GM23338 (cell line): ENCODE data around the gene FAM83F. TPM values are rescaled to one million over a fixed set of nuclear protein-coding genes. Genes with fewer than 3 reads are reported as not detected.

Source experiments
- ATAC-seq: fragments of 200-7000 bp; cut with Tn5 transposase; 3 replicates; pipeline ENCODE4 v1.9.1; 2020
- DNase-seq: peaks from one replicate; pipeline ENCODE4 v3.0.0-alpha.2; 2015; ENCODE audit warnings: low spot score
- H2AFZ ChIP-seq: fragments of 200-600 bp; sonication (generic); 2 replicates; pipeline ENCODE4 v1.8.0; 2016; ENCODE audit warnings: antibody characterized with exemption, mild to moderate bottlenecking, moderate library complexity
- H3F3A ChIP-seq: fragments of 200-600 bp; sonication (generic); replicated peaks from 2 replicates; pipeline ENCODE4 v1.8.0; 2017; ENCODE audit warnings: antibody characterized with exemption, mixed run types, low read depth
- H3K27ac ChIP-seq: fragments of 200-600 bp; sonication (generic); 2 replicates; pipeline ENCODE4 v1.6.1; 2016; ENCODE audit warnings: low read depth
- H3K27me3 ChIP-seq: fragments of 200-600 bp; sonication (generic); 2 replicates; pipeline ENCODE4 v1.8.0; 2016; ENCODE audit warnings: mild to moderate bottlenecking, mixed run types, moderate library complexity; ENCODE audit not compliant: insufficient read depth
- H3K36me3 ChIP-seq: fragments of 200-600 bp; sonication (generic); 2 replicates; pipeline ENCODE4 v1.8.0; 2016; ENCODE audit warnings: mild to moderate bottlenecking; ENCODE audit not compliant: insufficient read depth
- H3K4me1 ChIP-seq: fragments of 200-600 bp; sonication (generic); 2 replicates; pipeline ENCODE4 v1.8.0; 2016; ENCODE audit warnings: mild to moderate bottlenecking, moderate library complexity; ENCODE audit not compliant: insufficient read depth
- H3K4me2 ChIP-seq: fragments of 200-600 bp; sonication (generic); 2 replicates; pipeline ENCODE4 v1.7.1; 2017; ENCODE audit warnings: mixed run types
- H3K4me3 ChIP-seq: fragments of 200-600 bp; sonication (generic); 2 replicates; pipeline ENCODE4 v1.6.1; 2016; ENCODE audit warnings: mixed run types
- H3K79me2 ChIP-seq: fragments of 200-600 bp; sonication (generic); replicated peaks from 2 replicates; pipeline ENCODE4 v1.8.0; 2017; ENCODE audit warnings: mild to moderate bottlenecking; ENCODE audit not compliant: insufficient read depth
- H3K9me2 ChIP-seq: fragments of 200-600 bp; sonication (generic); 2 replicates; pipeline ENCODE4 v1.8.0; 2017; ENCODE audit not compliant: insufficient read depth
- H4K20me1 ChIP-seq: fragments of 200-600 bp; sonication (generic); replicated peaks from 2 replicates; pipeline ENCODE4 v1.8.0; 2017; ENCODE audit warnings: mild to moderate bottlenecking; ENCODE audit not compliant: insufficient read depth
- H3K27ac Mint-ChIP-seq: 2 replicates; pipeline ENCODE4 v1.8.0; 2020; ENCODE audit warnings: inconsistent platforms, mild to moderate bottlenecking, moderate library complexity, mixed read lengths
- H3K27me3 Mint-ChIP-seq: 3 replicates; pipeline ENCODE4 v1.8.0; 2022; ENCODE audit warnings: low read depth, mild to moderate bottlenecking, moderate library complexity, mixed read lengths, inconsistent platforms; ENCODE audit not compliant: insufficient read depth, poor library complexity
- H3K36me3 Mint-ChIP-seq: 3 replicates; pipeline ENCODE4 v1.8.0; 2021; ENCODE audit warnings: low read depth, mild to moderate bottlenecking, inconsistent platforms, moderate library complexity, mixed read lengths
- H3K4me1 Mint-ChIP-seq: 3 replicates; pipeline ENCODE4 v1.8.0; 2020; ENCODE audit warnings: mild to moderate bottlenecking, inconsistent platforms, mixed read lengths
- H3K4me3 Mint-ChIP-seq: 3 replicates; pipeline ENCODE4 v1.8.0; 2021; ENCODE audit warnings: moderate library complexity, mild to moderate bottlenecking, inconsistent platforms, mixed read lengths
- H3K9me3 Mint-ChIP-seq: 3 replicates; pipeline ENCODE4 v1.8.0; 2020; ENCODE audit warnings: moderate library complexity, mild to moderate bottlenecking, inconsistent platforms, mixed read lengths
- EZH2 ChIP-seq: fragments of 200-600 bp; sonication (generic); IDR thresholded peaks from one replicate; pipeline ENCODE4 v1.8.0; 2017; ENCODE audit warnings: antibody characterized with exemption, mild to moderate bottlenecking, low read depth; ENCODE audit not compliant: unreplicated experiment
- EZH2phosphoT487 ChIP-seq: fragments of 200-600 bp; sonication (generic); IDR thresholded peaks from one replicate; pipeline ENCODE4 v1.8.1; 2018; ENCODE audit warnings: antibody characterized with exemption; ENCODE audit not compliant: unreplicated experiment
- JUNB ChIP-seq: IDR thresholded peaks from one replicate; pipeline ENCODE4 v1.6.1; 2016; ENCODE audit warnings: antibody characterized with exemption; ENCODE audit not compliant: unreplicated experiment
- NANOG ChIP-seq: IDR thresholded peaks from 2 replicates; pipeline ENCODE4 v1.6.1; 2016; ENCODE audit warnings: antibody characterized with exemption, borderline replicate concordance
- STAT1 ChIP-seq: IDR thresholded peaks from one replicate; pipeline ENCODE4 v1.6.1; 2016; ENCODE audit warnings: antibody characterized with exemption; ENCODE audit not compliant: unreplicated experiment
- ZNF331 ChIP-seq: fragments of 250-450 bp; sonication (Bioruptor Pico); IDR thresholded peaks from 2 replicates; pipeline ENCODE4 v1.5.0; 2020; ENCODE audit warnings: low read depth, mild to moderate bottlenecking, moderate library complexity
- polyA plus RNA-seq: library from polyadenylated mRNA; unstranded; fragments of >200 nt; fragmentation: Nextera tagmentation; extraction: Ambion mirVana; gene quantifications from 2 replicates; pipeline ENCODE4 v1.2.1, GENCODE V29; 2016
- total RNA-seq: library from RNA; depleted of rRNA; stranded (reverse); fragments of >200 nt; shearing (Covaris generic); gene quantifications from 2 replicates; pipeline ENCODE4 v1.2.3, GENCODE V29; 2014
- TF ChIP-seq, protein P1 (sequence below): IDR thresholded peaks from one replicate; pipeline ENCODE4 v1.6.1; 2018; ENCODE audit warnings: antibody characterized with exemption; ENCODE audit not compliant: unreplicated experiment
- TF ChIP-seq, protein P2 (sequence below), 2 experiments: fragments of 200-600 bp in 1 of 2; sonication (generic) in 1 of 2; conservative IDR thresholded peaks; 2 replicates each; pipeline versions ENCODE4 v1.5.1 to v1.6.1; 2016 to 2017; ENCODE audit warnings: antibody characterized with exemption in 2 of 2, low read depth in 2 of 2, mild to moderate bottlenecking in 2 of 2, moderate library complexity in 1 of 2
- TF ChIP-seq, protein P3 (sequence below): fragments of 250-450 bp; sonication (Bioruptor Pico); IDR thresholded peaks from 2 replicates; pipeline ENCODE4 v1.5.0; 2020; ENCODE audit warnings: mild to moderate bottlenecking, moderate library complexity
- TF ChIP-seq, protein P4 (sequence below): IDR thresholded peaks from 2 replicates; pipeline ENCODE4 v1.6.1; 2016; ENCODE audit warnings: antibody characterized with exemption

Gene FAM83F
- total and polyA plus RNA-seq, 2 experiments from 2014 or later = 3.7 to 15.9 TPM

DNA sequence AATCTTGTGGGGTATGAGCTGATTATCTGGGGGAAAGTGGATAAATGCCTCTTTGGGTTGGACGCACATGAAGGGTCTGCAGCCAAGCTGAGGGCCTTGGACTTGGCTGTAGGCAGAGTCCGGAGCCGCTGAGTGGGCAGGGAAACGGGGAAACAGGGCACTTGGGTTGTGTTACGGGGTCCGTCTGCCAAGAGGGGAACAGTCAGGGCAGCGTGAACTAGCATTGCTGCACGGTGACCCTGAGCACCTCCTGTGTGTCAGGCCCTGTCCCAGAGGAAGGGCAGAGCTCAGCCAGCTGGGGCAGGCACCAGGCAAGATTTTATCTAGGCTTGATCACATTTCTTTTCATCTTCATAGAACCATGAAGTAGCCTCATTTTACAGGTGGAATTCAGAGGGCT lies 11.9 kb downstream of the FAM83F start (continued):
- TF ChIP-seq, protein P1, sequence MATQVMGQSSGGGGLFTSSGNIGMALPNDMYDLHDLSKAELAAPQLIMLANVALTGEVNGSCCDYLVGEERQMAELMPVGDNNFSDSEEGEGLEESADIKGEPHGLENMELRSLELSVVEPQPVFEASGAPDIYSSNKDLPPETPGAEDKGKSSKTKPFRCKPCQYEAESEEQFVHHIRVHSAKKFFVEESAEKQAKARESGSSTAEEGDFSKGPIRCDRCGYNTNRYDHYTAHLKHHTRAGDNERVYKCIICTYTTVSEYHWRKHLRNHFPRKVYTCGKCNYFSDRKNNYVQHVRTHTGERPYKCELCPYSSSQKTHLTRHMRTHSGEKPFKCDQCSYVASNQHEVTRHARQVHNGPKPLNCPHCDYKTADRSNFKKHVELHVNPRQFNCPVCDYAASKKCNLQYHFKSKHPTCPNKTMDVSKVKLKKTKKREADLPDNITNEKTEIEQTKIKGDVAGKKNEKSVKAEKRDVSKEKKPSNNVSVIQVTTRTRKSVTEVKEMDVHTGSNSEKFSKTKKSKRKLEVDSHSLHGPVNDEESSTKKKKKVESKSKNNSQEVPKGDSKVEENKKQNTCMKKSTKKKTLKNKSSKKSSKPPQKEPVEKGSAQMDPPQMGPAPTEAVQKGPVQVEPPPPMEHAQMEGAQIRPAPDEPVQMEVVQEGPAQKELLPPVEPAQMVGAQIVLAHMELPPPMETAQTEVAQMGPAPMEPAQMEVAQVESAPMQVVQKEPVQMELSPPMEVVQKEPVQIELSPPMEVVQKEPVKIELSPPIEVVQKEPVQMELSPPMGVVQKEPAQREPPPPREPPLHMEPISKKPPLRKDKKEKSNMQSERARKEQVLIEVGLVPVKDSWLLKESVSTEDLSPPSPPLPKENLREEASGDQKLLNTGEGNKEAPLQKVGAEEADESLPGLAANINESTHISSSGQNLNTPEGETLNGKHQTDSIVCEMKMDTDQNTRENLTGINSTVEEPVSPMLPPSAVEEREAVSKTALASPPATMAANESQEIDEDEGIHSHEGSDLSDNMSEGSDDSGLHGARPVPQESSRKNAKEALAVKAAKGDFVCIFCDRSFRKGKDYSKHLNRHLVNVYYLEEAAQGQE = no peak
- TF ChIP-seq JUNB (no peak), EZH2phosphoT487 (no peak), NANOG (no peak)
- TF ChIP-seq, protein P2, sequence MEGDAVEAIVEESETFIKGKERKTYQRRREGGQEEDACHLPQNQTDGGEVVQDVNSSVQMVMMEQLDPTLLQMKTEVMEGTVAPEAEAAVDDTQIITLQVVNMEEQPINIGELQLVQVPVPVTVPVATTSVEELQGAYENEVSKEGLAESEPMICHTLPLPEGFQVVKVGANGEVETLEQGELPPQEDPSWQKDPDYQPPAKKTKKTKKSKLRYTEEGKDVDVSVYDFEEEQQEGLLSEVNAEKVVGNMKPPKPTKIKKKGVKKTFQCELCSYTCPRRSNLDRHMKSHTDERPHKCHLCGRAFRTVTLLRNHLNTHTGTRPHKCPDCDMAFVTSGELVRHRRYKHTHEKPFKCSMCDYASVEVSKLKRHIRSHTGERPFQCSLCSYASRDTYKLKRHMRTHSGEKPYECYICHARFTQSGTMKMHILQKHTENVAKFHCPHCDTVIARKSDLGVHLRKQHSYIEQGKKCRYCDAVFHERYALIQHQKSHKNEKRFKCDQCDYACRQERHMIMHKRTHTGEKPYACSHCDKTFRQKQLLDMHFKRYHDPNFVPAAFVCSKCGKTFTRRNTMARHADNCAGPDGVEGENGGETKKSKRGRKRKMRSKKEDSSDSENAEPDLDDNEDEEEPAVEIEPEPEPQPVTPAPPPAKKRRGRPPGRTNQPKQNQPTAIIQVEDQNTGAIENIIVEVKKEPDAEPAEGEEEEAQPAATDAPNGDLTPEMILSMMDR (conservative IDR thresholded peaks at IDR 0.05; ENCODE audit: low read depth in 2 of 2) = no peak

DNA sequence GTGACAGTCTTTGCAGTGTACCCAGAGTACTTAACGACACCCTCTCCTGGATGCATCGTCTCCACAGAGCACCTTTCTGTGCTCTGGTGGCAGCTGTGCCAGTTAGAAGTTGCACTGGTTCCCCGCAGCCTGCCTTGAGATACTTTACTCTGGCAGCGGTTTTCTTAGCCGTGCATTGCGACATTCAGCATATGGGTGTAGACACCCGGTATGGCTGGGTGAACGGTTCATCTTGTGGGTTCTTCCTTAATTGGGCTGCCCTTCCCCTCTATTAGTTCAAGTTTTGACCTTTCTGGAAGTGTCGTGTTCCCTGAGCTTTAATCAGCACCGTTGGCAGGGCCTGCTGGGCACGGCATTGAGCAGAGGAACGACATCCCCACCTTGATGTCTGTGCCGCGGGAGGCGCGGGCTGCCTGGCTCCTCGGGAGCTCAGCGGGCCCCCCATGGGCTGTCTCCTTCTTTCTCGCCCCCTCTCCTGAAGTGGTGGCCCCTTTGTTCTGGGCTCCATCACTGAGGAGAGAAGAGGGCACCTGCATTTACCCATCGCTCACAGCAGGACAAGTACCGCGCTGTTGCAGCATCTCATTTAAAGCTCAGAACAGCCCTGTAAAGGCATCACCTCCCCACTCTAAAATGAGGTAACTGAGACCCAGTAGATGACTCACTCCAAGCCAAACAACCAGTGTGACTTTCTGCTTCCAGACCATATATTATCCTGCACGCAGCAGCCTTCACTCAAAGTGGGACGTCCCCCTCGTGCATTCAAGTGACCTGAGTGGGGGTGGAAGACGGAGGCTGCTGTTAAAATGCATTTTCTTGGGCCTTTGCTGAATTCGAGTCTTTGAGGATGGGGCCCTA lies 13.3 kb downstream of the FAM83F start:
- 0 out of 2 replicates have a peak overlapping the region, but pooled peaks have one; percentile 14 for H3K27ac ChIP-seq
- Mint-ChIP-seq H3K36me3 (peaks cover 11% of the 10 kb centered on the region), H3K4me3 (no peak overlapping the region; the same call in 2 of the 3 replicates), H3K9me3 (no peaks in the 10 kb centered on the region; the same call in 2 of the 3 replicates), H3K27me3 (peaks cover 12% of the 10 kb centered on the region), H3K4me1 (peaks cover 57% of the 10 kb centered on the region), H3K27ac (no peak overlapping the region)
- H3F3A ChIP-seq = 0 out of 2 replicates have a peak, but pooled peaks cover 6% of the 10 kb centered on the region
- H3K27me3 ChIP-seq = no peaks in the 10 kb centered on the region
- H3K4me1 ChIP-seq = peaks cover 33% of the 10 kb centered on the region
- ATAC-seq (no peak), DNase-seq (no peak)
- H3K79me2 ChIP-seq = peaks cover 55% of the 10 kb centered on the region
- H4K20me1 ChIP-seq = peaks cover 35% of the 10 kb centered on the region
- H2AFZ ChIP-seq = no peak overlapping the region
- no peak overlapping the region for H3K4me2 ChIP-seq
- H3K36me3 ChIP-seq = no peaks in the 10 kb centered on the region
- no peak overlapping the region for H3K4me3 ChIP-seq
- no peaks in the 10 kb centered on the region for H3K9me2 ChIP-seq
- TF ChIP-seq EZH2 (no peak), STAT1 (no peak), EZH2phosphoT487 (no peak), ZNF331 (CRISPR knock-in tag) (no peak)
- TF ChIP-seq, protein P3, sequence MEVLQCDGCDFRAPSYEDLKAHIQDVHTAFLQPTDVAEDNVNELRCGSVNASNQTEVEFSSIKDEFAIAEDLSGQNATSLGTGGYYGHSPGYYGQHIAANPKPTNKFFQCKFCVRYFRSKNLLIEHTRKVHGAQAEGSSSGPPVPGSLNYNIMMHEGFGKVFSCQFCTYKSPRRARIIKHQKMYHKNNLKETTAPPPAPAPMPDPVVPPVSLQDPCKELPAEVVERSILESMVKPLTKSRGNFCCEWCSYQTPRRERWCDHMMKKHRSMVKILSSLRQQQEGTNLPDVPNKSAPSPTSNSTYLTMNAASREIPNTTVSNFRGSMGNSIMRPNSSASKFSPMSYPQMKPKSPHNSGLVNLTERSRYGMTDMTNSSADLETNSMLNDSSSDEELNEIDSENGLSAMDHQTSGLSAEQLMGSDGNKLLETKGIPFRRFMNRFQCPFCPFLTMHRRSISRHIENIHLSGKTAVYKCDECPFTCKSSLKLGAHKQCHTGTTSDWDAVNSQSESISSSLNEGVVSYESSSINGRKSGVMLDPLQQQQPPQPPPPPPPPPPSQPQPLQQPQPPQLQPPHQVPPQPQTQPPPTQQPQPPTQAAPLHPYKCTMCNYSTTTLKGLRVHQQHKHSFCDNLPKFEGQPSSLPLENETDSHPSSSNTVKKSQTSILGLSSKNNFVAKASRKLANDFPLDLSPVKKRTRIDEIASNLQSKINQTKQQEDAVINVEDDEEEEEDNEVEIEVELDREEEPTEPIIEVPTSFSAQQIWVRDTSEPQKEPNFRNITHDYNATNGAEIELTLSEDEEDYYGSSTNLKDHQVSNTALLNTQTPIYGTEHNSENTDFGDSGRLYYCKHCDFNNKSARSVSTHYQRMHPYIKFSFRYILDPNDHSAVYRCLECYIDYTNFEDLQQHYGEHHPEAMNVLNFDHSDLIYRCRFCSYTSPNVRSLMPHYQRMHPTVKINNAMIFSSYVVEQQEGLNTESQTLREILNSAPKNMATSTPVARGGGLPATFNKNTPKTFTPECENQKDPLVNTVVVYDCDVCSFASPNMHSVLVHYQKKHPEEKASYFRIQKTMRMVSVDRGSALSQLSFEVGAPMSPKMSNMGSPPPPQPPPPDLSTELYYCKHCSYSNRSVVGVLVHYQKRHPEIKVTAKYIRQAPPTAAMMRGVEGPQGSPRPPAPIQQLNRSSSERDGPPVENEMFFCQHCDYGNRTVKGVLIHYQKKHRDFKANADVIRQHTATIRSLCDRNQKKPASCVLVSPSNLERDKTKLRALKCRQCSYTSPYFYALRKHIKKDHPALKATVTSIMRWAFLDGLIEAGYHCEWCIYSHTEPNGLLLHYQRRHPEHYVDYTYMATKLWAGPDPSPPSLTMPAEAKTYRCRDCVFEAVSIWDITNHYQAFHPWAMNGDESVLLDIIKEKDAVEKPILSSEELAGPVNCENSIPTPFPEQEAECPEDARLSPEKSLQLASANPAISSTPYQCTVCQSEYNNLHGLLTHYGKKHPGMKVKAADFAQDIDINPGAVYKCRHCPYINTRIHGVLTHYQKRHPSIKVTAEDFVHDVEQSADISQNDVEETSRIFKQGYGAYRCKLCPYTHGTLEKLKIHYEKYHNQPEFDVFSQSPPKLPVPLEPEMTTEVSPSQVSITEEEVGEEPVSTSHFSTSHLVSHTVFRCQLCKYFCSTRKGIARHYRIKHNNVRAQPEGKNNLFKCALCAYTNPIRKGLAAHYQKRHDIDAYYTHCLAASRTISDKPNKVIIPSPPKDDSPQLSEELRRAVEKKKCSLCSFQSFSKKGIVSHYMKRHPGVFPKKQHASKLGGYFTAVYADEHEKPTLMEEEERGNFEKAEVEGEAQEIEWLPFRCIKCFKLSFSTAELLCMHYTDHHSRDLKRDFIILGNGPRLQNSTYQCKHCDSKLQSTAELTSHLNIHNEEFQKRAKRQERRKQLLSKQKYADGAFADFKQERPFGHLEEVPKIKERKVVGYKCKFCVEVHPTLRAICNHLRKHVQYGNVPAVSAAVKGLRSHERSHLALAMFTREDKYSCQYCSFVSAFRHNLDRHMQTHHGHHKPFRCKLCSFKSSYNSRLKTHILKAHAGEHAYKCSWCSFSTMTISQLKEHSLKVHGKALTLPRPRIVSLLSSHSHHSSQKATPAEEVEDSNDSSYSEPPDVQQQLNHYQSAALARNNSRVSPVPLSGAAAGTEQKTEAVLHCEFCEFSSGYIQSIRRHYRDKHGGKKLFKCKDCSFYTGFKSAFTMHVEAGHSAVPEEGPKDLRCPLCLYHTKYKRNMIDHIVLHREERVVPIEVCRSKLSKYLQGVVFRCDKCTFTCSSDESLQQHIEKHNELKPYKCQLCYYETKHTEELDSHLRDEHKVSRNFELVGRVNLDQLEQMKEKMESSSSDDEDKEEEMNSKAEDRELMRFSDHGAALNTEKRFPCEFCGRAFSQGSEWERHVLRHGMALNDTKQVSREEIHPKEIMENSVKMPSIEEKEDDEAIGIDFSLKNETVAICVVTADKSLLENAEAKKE (CRISPR knock-in tag) = no peak
- TF ChIP-seq, protein P4, sequence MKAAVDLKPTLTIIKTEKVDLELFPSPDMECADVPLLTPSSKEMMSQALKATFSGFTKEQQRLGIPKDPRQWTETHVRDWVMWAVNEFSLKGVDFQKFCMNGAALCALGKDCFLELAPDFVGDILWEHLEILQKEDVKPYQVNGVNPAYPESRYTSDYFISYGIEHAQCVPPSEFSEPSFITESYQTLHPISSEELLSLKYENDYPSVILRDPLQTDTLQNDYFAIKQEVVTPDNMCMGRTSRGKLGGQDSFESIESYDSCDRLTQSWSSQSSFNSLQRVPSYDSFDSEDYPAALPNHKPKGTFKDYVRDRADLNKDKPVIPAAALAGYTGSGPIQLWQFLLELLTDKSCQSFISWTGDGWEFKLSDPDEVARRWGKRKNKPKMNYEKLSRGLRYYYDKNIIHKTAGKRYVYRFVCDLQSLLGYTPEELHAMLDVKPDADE = no peak
